Measurements from ENCODE around the gene METTL4.

DNA sequence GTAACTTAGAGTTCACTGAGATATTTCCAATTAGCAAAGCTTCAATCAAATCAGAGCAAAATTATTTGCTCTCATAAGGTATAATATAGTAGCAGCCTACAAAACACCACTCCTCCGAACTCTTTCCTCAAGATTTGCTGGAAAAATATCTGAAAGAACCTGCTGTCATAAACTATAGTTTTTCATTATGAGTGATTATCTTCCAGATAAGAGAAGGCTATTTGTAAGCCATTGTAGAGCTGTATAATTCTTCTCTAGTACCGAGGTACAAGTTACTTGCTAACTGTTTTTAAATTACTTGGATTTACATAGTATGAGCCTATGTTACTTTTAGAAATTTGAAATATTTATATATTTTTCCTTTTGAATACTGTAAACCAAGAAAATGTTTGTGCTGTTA is 2.1 kb upstream of the METTL4 start:
- TF ChIP-seq, protein P1, sequence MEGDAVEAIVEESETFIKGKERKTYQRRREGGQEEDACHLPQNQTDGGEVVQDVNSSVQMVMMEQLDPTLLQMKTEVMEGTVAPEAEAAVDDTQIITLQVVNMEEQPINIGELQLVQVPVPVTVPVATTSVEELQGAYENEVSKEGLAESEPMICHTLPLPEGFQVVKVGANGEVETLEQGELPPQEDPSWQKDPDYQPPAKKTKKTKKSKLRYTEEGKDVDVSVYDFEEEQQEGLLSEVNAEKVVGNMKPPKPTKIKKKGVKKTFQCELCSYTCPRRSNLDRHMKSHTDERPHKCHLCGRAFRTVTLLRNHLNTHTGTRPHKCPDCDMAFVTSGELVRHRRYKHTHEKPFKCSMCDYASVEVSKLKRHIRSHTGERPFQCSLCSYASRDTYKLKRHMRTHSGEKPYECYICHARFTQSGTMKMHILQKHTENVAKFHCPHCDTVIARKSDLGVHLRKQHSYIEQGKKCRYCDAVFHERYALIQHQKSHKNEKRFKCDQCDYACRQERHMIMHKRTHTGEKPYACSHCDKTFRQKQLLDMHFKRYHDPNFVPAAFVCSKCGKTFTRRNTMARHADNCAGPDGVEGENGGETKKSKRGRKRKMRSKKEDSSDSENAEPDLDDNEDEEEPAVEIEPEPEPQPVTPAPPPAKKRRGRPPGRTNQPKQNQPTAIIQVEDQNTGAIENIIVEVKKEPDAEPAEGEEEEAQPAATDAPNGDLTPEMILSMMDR (tag by site-specific recombination; IDR thresholded peaks at IDR 0.05) = no peak
- TF ChIP-seq ZBTB8A (tag by site-specific recombination; IDR thresholded peaks at IDR 0.05) (no peak), ZBTB48 (tag by site-specific recombination; IDR thresholded peaks at IDR 0.05) (no peak), ZNF514 (tag by site-specific recombination; IDR thresholded peaks at IDR 0.05) (no peak)
- TF ChIP-seq, protein P2, sequence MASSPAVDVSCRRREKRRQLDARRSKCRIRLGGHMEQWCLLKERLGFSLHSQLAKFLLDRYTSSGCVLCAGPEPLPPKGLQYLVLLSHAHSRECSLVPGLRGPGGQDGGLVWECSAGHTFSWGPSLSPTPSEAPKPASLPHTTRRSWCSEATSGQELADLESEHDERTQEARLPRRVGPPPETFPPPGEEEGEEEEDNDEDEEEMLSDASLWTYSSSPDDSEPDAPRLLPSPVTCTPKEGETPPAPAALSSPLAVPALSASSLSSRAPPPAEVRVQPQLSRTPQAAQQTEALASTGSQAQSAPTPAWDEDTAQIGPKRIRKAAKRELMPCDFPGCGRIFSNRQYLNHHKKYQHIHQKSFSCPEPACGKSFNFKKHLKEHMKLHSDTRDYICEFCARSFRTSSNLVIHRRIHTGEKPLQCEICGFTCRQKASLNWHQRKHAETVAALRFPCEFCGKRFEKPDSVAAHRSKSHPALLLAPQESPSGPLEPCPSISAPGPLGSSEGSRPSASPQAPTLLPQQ (tag by site-specific recombination; IDR thresholded peaks at IDR 0.05) = no peak

Measured in HEK293 (cell line).